ENCODE measurements around the gene MAP3K3.

MAP3K3 gene

DNA sequence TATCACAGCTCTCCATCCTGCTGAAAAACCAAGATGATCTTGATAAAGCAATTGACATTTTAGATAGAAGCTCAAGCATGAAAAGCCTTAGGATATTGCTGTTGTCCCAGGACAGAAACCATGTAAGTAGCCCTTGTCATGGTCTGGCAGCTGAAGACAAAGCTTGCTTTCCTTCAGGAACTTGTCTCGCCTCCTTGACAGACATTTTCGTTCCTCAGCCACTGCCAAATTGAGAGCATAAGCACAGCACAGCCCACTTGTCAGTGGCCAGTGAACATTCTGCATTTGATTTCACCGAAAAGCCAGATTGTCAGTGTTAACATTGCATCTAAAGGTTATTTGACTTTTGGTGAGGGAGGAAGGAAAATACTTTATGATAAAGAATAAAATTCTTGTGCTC lies 35.6 kb downstream of the MAP3K3 start:
- H3K27ac ChIP-seq = no peak overlapping the region
- TF ChIP-seq, protein P1, sequence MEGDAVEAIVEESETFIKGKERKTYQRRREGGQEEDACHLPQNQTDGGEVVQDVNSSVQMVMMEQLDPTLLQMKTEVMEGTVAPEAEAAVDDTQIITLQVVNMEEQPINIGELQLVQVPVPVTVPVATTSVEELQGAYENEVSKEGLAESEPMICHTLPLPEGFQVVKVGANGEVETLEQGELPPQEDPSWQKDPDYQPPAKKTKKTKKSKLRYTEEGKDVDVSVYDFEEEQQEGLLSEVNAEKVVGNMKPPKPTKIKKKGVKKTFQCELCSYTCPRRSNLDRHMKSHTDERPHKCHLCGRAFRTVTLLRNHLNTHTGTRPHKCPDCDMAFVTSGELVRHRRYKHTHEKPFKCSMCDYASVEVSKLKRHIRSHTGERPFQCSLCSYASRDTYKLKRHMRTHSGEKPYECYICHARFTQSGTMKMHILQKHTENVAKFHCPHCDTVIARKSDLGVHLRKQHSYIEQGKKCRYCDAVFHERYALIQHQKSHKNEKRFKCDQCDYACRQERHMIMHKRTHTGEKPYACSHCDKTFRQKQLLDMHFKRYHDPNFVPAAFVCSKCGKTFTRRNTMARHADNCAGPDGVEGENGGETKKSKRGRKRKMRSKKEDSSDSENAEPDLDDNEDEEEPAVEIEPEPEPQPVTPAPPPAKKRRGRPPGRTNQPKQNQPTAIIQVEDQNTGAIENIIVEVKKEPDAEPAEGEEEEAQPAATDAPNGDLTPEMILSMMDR (conservative IDR thresholded peaks at IDR 0.05) = no peak
- no peak for TF ChIP-seq ZFX (IDR thresholded peaks at IDR 0.05)

DNA sequence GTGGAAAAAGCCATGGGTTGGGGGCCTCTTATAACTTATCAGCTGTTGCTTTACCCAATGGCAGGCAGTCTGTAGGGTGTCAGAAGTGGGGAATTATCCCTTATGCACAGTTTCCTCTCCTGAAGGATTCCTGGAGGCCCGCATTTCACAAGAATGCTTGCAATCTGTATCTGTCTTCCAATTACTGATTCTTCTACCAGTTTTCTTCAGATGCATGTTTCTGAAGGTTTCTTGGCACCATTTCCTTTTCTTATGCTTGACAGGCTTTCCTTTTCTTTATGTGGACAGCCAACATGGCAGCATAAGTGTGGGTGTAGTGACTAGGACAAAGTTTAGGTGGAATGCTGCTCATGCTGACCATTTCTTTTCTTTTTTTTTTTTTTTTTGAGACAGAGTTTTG lies 36.1 kb downstream of the MAP3K3 start:
- no peak for TF ChIP-seq ZFX (IDR thresholded peaks at IDR 0.05)
- TF ChIP-seq, protein P1 (conservative IDR thresholded peaks at IDR 0.05) = no peak
- no peak overlapping the region for H3K27ac ChIP-seq

DNA sequence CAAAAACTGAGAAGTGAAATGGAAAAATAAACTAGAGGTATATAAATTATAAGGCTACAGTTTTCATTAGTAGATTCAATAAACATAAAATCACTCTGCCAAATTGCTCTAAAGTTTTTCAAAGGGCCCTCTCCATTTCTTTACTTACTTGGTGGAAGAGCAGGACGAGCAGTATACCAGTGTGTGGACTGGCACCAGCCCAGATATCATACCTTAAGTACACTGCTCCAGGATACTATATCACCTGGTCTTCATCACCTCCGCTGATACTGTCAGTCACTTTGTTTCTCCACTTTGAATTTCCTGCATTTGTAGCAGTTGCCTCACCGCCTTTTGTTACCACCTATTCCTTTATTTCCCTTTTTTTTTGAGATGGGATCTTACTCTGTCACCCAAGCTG lies 37.6 kb downstream of the MAP3K3 start:
- no peak overlapping the region for H3K27ac ChIP-seq
- no peak for TF ChIP-seq ZFX (IDR thresholded peaks at IDR 0.05)

DNA sequence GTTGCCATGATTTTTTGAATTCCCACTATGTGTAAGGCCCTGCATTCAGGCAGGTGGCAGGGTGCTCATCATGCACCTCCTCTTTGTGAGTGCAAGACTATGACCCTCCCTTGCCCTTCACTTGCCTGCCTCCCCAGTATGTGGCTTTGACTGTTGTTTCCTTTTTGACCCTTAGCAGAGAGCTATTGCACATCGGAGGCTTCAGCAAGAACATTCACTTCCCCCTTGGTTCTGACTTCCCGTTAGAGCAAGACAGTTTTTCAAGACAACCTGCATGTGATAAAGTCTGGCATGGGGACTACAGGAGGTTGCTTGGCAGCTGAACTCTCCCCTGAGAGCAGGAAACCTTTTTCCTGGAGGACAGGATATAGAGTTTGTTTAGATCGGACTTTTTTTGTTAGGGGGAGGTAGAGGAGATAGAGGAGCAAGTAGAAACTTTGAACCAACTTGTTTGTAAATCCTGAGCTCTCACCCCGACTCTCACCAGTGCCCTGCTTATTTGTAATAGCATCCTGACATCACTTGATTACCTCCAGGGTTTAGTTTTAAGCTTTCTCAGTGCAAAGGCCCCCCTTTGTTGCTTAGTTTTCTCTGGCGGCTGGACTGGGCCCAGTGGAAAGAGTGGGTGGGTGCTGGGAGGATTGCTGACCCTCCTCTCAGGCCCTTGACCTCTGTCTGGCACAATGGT lies 43.5 kb downstream of the MAP3K3 start:
- TF ChIP-seq, protein P1 (conservative IDR thresholded peaks at IDR 0.05) = no peak
- no peak for TF ChIP-seq ZFX (IDR thresholded peaks at IDR 0.05)
- H3K27ac ChIP-seq = no peak overlapping the region

DNA sequence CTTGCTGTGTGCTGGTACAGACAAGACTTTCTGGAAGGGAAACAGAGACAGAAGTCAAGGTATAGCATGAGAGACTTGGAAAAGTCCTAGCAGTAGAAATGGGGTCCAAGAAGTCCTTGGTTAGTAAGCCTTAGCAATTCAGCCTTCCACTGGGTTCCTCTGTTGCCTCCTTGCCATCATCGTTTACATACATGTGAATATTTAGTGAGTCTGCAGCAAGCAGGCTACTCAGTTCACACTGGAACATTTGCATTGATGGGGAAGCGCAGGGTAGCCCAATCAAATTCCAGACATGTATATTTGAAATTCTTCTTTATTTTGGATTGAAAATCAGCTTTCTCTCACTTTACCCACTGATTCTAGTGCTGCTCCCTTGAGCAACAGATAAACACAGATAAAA lies 50.6 kb downstream of the MAP3K3 start:
- TF ChIP-seq, protein P1 (conservative IDR thresholded peaks at IDR 0.05) = no peak
- TF ChIP-seq ZFX (IDR thresholded peaks at IDR 0.05) = no peak
- H3K27ac ChIP-seq = no peak overlapping the region

DNA sequence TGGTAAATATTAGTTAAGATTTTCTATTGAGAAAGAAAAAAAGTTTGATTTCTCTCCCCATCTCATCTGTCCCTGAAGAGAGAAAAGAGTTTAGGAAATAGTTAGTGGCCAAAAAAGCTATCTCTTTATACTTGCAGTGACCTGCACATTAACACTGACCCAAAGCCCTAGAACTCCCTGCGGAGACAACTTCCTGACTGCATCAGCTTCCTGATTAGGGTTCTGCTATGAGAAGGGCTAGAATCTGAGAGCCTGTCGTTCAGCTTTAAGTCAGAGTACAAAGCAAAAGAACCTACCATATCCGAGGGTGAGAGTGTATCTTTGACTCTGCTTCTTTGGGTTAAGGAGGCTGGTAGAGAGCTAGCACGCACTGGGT lies 53.0 kb downstream of the MAP3K3 start:
- TF ChIP-seq, protein P1 (conservative IDR thresholded peaks at IDR 0.05) = no peak
- TF ChIP-seq ZFX (IDR thresholded peaks at IDR 0.05) = no peak

DNA sequence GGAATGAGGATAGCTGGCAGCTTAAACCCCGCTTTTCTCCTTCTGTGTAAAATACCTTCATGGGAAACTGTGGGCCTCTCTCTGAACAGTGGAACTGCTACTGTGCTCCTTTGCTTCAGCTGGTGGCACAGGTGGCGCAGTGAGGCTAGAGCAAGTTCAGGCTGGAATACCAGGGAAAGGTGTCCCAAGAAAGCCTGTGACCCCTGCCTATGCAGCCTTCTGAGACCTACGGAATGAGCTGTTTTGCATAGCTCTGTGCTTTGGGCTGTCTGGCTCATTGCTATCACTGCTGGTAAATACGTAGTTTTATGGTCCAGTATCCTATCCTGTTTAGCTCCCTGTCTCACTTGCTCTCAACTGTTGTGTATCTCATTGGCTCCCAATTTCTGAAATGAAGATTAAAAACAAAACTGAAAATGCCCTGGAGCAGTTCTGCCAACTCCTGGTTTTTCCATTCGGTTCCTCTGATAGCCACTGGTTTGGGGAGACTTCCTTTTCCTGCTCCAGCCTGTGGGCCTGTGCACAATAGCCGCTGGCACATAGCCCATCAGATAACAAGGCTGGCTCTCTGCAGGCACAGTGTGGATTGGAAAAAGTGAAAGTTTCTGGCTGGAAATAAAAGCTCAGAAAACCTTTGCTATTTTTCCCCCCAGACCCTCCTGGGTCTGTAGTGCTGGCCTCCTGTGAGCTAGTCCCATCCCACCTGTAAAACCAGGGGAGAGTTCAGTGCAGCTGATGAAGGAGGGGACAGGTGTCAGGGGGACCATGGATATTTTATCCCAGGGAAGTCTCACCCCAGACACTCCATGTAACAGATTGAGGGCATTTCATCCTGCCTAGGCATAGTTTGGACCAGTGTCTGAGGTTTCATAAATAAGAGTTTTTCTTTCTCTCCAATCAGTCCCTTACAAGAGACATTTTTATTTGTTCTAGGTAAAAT lies 53.7 kb downstream of the MAP3K3 start:
- peak overlapping the region; percentile 89 for H3K27ac ChIP-seq
- TF ChIP-seq, protein P1 (conservative IDR thresholded peaks at IDR 0.05) = no peak
- TF ChIP-seq ZFX (IDR thresholded peaks at IDR 0.05) = no peak

More for the DNA sequence above, 53.0 kb downstream of the MAP3K3 start:
- peak overlapping the region; percentile 89 for H3K27ac ChIP-seq
